ENCODE data around the gene RHBDL1. TPM values are rescaled to one million over a fixed set of nuclear protein-coding genes. Genes with fewer than 3 reads are reported as not detected.

Gene RHBDL1
- total and polyA plus RNA-seq, 2 experiments from 2014 or later: 3.4 to 4.2 TPM

GRCh38 chr16:631808-632358 lies 43.6 kb upstream of the RHBDL1 start:
- peaks cover 22% of the 10 kb centered on the region for H3K4me1 ChIP-seq (ENCODE audit: insufficient read depth)

GRCh38 chr16:632486-633335 lies 42.8 kb upstream of the RHBDL1 start:
- H3K36me3 ChIP-seq (replicated peaks; ENCODE audit: insufficient read depth, low read depth): no peaks in the 10 kb centered on the region
- H3K9me3 ChIP-seq (ENCODE audit: low read depth): no peaks in the 10 kb centered on the region
- H3K27me3 ChIP-seq: no peaks in the 10 kb centered on the region
- no peaks in the 10 kb centered on the region for H3K9me2 ChIP-seq (replicated peaks; ENCODE audit: insufficient read depth)
- no peaks in the 10 kb centered on the region for H4K20me1 ChIP-seq (ENCODE audit: insufficient read depth, poor library complexity, severe bottlenecking)
- H3K79me2 ChIP-seq: peaks cover 12% of the 10 kb centered on the region
- TF ChIP-seq EZH2phosphoT487 (IDR thresholded peaks at IDR 0.05; ENCODE audit: low read depth, severe bottlenecking, unreplicated experiment) (no peak), EZH2 (IDR thresholded peaks at IDR 0.05; ENCODE audit: borderline replicate concordance) (no peak)
- TF ChIP-seq, protein P1, sequence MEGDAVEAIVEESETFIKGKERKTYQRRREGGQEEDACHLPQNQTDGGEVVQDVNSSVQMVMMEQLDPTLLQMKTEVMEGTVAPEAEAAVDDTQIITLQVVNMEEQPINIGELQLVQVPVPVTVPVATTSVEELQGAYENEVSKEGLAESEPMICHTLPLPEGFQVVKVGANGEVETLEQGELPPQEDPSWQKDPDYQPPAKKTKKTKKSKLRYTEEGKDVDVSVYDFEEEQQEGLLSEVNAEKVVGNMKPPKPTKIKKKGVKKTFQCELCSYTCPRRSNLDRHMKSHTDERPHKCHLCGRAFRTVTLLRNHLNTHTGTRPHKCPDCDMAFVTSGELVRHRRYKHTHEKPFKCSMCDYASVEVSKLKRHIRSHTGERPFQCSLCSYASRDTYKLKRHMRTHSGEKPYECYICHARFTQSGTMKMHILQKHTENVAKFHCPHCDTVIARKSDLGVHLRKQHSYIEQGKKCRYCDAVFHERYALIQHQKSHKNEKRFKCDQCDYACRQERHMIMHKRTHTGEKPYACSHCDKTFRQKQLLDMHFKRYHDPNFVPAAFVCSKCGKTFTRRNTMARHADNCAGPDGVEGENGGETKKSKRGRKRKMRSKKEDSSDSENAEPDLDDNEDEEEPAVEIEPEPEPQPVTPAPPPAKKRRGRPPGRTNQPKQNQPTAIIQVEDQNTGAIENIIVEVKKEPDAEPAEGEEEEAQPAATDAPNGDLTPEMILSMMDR (IDR thresholded peaks at IDR 0.05; ENCODE audit: poor library complexity): no peak
- H3K27ac ChIP-seq: no peak overlapping the region
- H3K4me3 ChIP-seq: no peak overlapping the region
- peaks cover 27% of the 10 kb centered on the region for H3K4me1 ChIP-seq (ENCODE audit: insufficient read depth)
- H2AFZ ChIP-seq: no peak overlapping the region
- H3K4me2 ChIP-seq: no peak overlapping the region
- WGBS (ENCODE audit: low lambda C conversion rate, missing lambda C conversion rate): 97% methylated on average over 57 of the region's 67 CpGs
- no peak for DNase-seq (ENCODE audit: low spot score)

More at GRCh38 chr16:631808-632358, 43.6 kb upstream of the RHBDL1 start:
- H3K4me3 ChIP-seq: no peak overlapping the region
- peaks cover 12% of the 10 kb centered on the region for H3K79me2 ChIP-seq
- TF ChIP-seq EZH2 (IDR thresholded peaks at IDR 0.05; ENCODE audit: borderline replicate concordance): no peak
- TF ChIP-seq EZH2phosphoT487 (IDR thresholded peaks at IDR 0.05; ENCODE audit: low read depth, severe bottlenecking, unreplicated experiment): no peak
- TF ChIP-seq, protein P1 (IDR thresholded peaks at IDR 0.05; ENCODE audit: poor library complexity): no peak
- no peak overlapping the region for H2AFZ ChIP-seq
- H3K36me3 ChIP-seq (replicated peaks; ENCODE audit: insufficient read depth, low read depth): no peaks in the 10 kb centered on the region
- WGBS (ENCODE audit: low lambda C conversion rate, missing lambda C conversion rate): 82% methylated on average over 6 of the region's 9 CpGs
- H4K20me1 ChIP-seq (ENCODE audit: insufficient read depth, poor library complexity, severe bottlenecking): no peaks in the 10 kb centered on the region
- H3K9me3 ChIP-seq (ENCODE audit: low read depth): no peaks in the 10 kb centered on the region
- H3K27ac ChIP-seq: no peak overlapping the region
- no peaks in the 10 kb centered on the region for H3K27me3 ChIP-seq
- no peak for DNase-seq (ENCODE audit: low spot score)
- no peaks in the 10 kb centered on the region for H3K9me2 ChIP-seq (replicated peaks; ENCODE audit: insufficient read depth)
- no peak overlapping the region for H3K4me2 ChIP-seq

DNA sequence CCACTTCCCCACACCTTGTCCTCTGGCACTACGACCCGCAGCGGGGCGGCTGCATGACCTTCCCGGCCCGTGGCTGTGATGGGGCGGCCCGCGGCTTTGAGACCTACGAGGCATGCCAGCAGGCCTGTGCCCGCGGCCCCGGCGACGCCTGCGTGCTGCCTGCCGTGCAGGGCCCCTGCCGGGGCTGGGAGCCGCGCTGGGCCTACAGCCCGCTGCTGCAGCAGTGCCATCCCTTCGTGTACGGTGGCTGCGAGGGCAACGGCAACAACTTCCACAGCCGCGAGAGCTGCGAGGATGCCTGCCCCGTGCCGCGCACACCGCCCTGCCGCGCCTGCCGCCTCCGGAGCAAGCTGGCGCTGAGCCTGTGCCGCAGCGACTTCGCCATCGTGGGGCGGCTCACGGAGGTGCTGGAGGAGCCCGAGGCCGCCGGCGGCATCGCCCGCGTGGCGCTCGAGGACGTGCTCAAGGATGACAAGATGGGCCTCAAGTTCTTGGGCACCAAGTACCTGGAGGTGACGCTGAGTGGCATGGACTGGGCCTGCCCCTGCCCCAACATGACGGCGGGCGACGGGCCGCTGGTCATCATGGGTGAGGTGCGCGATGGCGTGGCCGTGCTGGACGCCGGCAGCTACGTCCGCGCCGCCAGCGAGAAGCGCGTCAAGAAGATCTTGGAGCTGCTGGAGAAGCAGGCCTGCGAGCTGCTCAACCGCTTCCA lies 42.0 kb upstream of the RHBDL1 start:
- Histone ChIP-seq H2AFZ (no peak overlapping the region), H3K4me3 (no peak overlapping the region), H3K4me2 (no peak overlapping the region), H3K9me3 (ENCODE audit: low read depth) (no peaks in the 10 kb centered on the region), H3K4me1 (ENCODE audit: insufficient read depth) (peaks cover 32% of the 10 kb centered on the region), H3K36me3 (replicated peaks; ENCODE audit: insufficient read depth, low read depth) (no peaks in the 10 kb centered on the region), H3K27me3 (no peaks in the 10 kb centered on the region), H3K9me2 (replicated peaks; ENCODE audit: insufficient read depth) (no peaks in the 10 kb centered on the region), H3K79me2 (peaks cover 12% of the 10 kb centered on the region), H3K27ac (no peak overlapping the region), H4K20me1 (ENCODE audit: insufficient read depth, poor library complexity, severe bottlenecking) (no peaks in the 10 kb centered on the region)
- TF ChIP-seq EZH2 (IDR thresholded peaks at IDR 0.05; ENCODE audit: borderline replicate concordance): no peak
- TF ChIP-seq, protein P1 (IDR thresholded peaks at IDR 0.05; ENCODE audit: poor library complexity): no peak
- TF ChIP-seq EZH2phosphoT487 (IDR thresholded peaks at IDR 0.05; ENCODE audit: low read depth, severe bottlenecking, unreplicated experiment): no peak
- 98% methylated on average over 55 of the region's 74 CpGs for WGBS (ENCODE audit: low lambda C conversion rate, missing lambda C conversion rate)
- no peak for DNase-seq (ENCODE audit: low spot score)

Data from hepatocyte (in vitro differentiated cells).